ENCODE results near the gene ROBO3.

Gene ROBO3

GRCh38 chr11:124893781-124894401, 28.7 kb downstream of the ROBO3 start:
- DNase-seq = no peak

- DNase-seq = no peak
Measured at GRCh38 chr11:124894606-124895430, 29.6 kb downstream of the ROBO3 start.

DNA sequence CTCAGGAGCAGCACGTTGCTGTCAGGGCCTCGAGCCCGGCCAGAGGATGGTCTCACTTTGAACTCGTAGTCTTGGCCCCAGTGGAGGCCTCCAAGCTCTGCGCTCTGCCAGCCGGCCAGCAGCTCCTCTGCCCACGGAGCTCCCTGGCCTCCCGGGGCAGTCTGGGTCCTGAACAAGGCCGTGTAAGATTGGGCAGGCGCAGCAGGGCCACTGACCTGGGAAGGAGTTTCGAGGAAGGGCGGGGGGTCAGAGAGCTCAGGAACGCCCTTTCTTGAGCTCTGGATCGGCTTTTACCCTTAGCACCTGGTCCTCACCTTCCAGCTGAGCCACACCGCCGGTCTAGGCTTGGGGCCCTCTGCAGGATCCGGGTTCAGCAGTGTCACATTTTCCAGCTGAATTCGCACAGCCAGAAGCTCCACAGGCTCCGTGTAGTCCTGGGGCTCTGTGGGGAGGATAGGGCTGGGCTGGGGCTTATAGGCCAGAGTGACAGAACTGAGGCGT, 30.3 kb downstream of the ROBO3 start:
- DNase-seq = no peak

GRCh38 chr11:124896071-124896750, 31.0 kb downstream of the ROBO3 start:
- no peak for DNase-seq

DNA sequence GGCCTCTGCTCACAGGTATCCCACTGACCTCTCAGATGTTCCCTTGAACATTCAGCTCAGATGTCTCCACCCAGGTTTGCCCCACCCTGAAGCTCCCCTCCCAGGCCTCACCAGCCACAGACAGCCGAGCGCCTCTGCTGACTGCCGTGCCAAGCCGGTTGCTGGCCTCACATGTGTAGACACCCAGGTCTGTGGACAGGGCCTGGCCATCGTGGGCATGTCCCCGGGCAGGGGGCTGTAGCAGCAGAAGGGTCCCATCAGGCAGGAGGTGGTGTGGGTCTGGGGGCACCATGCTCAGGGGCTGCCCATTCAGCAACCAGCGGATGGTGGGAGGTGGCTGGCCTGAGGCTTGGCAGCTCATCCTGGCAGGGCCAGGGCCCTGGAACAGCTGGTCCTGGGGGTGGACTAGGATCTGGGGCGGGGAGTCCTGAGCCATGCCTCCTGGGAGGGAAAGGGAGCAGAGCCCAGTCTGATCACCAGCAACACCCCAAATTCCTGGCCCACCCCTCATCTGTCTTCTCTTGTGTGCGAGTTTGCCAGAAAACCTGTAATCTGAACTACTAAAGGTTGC, 31.7 kb downstream of the ROBO3 start:
- no peak for DNase-seq

GRCh38 chr11:124897674-124898262, 32.5 kb downstream of the ROBO3 start, which contains the start of gene ROBO4:
ROBO4 (minus strand) TSS chr11:124897865; CDS start chr11:124897795, 70 bp downstream.
- DNase-seq = no peak

GRCh38 chr11:124898263-124898680, 33.0 kb downstream of the ROBO3 start:
- DNase-seq = no peak

GRCh38 chr11:124898711-124899110, 33.5 kb downstream of the ROBO3 start:
- peak; percentile 52 to 60 for DNase-seq

- DNase-seq = no peak
Measured at GRCh38 chr11:124899383-124900145, 34.3 kb downstream of the ROBO3 start.

- no peak for DNase-seq
Measured at GRCh38 chr11:124900464-124900863, 35.2 kb downstream of the ROBO3 start.

DNA sequence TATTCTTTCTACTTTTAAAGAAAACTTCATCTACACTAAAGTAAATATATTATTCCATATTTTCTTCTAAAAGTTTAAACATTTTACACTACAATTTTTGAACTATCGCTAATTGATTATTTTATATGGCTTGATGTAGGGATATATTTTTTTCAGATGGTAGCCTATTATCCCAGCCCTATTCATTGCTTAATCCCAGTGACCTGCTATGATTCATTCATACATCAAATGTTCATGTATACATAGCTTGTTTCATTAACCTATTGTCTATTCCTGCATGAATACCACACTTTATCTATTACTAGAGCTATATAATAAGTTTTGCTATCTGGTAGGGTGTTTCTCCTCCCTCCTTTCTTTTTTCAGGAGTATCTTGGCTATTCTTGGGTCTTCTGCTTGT, 37.4 kb downstream of the ROBO3 start:
- DNase-seq = no peak

GRCh38 chr11:124915541-124916369, 50.5 kb downstream of the ROBO3 start:
- no peak for DNase-seq

DNA sequence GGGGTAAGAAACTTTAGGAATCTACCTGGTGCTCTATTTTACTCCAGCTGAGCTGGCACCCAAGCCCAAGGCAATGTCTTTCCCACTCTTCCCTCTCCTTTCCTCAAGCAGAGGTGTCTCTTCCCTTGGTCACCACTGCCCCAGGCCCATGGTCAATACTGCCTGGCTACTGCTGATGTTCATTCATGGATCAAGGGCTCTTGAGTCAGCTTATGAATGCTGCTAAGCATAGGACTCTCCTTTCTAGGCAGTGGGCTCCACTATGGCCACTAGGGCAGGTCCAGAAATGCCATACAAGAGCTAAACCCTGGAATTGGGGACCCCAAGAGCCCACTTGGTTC, 51.1 kb downstream of the ROBO3 start:
- DNase-seq = no peak

DNA sequence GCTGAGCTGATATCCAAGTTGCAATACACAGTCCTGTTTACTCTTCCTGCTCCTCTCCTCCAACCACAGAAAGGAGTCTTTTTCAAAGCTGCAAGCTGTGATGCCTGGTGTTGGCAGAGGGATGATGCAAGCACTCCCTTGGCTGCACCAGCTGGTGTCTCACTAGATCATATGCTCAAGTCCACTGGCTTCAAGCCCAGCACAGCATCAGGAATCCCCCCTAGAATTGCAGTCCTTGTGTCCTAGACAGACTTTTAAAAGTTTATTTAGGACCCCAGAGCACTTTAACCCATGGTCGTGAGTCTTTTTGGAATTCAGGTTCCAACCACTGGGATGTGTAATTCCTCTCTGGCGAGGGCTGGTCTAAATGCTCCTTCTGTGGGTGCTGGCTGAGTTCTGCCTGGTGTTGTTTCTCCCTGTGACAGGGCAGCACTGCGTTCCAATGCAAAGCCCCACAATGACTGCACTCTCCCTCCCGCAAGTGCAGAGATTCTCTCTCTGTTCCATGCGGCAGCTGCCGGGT, 51.9 kb downstream of the ROBO3 start:
- DNase-seq = peak; percentile 80 to 91

DNA sequence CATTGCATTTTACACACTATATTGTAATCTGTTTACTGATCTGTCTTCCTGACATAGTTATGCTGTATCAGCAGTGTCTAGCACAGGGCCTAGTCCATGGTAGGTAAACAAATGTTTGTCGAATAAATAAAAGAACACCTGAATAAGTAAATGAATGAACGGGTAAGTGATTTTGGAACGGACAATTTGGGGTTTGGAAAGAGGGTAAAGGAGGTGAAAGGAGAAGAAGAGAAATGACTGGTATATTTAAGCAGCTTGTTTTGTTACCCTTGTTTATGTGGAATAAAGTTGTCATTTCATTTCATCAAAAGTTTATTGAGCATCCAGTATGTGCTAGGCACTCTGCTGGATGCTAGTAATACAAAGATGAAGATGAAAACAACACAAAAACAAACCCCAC, 53.7 kb downstream of the ROBO3 start, which contains the start of gene HEPN1:
HEPN1 (plus strand) TSS at position 301 of the 400 bp plus-strand sequence.
- DNase-seq = no peak

DNA sequence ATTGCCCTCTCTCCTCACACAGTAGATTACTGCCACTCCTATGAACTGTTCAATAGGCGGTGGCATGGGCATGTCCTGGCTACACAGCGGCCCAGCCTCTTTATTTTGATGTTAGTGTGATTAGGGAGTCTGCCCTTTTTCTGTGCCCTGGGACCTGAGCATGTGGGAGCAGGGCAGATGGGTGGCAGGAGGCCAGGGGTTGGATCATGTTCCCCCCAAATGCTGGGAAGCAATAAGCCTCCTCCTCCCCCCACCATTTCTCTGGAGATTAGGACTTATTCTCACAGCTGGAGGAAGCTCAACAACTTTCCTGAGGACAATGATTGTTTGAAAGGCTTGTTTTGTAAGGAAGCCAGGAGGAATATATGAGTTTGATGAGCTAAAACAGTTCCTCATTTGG, 54.7 kb downstream of the ROBO3 start:
- DNase-seq = no peak

DNA sequence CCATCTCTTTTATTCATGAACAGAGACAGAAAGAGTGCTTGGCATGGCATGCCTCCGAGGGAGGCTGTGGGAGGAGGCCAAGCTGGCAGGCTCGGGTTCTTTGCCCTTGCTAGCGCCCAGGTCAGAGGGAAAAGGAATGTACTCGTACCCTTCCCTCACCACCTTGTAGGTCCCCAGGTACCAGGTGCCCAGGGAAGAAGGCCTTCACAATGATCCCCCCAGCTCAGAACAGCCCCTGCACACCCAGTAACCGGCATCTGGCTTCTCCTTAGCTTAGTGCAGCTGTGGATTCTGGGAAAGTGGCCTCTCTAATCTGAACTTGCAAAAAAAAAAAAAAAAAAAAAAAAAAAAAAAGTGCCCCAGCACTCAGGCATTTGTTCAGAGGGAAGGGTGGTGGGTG, 55.1 kb downstream of the ROBO3 start:
- no peak for DNase-seq

- DNase-seq = no peak
Measured at GRCh38 chr11:124920870-124921609, 55.8 kb downstream of the ROBO3 start.

DNA sequence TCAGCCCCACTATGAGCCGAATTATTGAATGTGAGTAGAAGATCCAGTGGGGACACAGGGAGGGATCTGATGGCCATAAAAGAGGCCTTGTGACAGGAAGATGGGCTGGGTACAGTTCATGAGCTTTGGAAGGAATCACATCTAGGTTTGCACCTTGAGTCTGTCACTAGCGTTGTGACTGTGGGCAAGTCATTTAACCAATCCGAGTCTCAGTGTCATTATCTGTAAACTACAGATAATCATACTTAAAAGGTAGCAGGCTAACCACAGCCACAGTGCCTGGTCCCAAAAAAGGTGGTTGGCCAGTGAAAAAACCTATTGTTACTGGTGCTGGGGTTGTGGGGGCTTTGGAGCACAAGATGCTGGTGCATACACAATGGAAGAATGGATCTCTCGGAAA, 57.6 kb downstream of the ROBO3 start:
- DNase-seq = no peak

DNA sequence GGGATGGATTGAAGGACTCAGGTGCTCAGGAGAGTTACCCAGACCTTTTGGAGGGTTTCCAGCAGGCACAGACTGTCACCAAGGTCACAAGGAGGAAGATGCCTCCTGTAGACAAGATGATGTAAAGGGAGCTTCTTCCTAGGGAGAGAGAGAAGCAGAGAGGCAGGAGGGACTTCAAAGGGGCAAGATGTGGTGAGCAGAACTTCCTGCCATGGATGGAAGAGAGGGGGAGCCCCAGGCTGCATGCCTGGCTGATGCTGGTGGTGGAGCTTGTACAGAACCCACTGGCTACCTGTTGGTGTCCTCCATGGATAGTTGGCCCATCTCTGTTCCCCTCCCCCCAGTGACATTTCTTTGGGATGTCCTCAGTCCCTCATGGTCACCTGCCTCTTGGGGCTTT, 58.1 kb downstream of the ROBO3 start:
- no peak for DNase-seq
